Panc1 (cell line): ENCODE data around the gene PERCC1.

Source experiments
- POLR2AphosphoS5 ChIP-seq: IDR thresholded peaks from 2 replicates; pipeline ENCODE4 v1.6.1; 2012; ENCODE audit warnings: mild to moderate bottlenecking, low read depth, low read length, moderate library complexity
- SIN3A ChIP-seq: IDR thresholded peaks from 2 replicates; pipeline ENCODE4 v1.6.1; 2012; ENCODE audit warnings: low read depth, mild to moderate bottlenecking, low read length, moderate library complexity, borderline replicate concordance; ENCODE audit not compliant: insufficient read depth
- TCF7L2 ChIP-seq: IDR thresholded peaks from 2 replicates; pipeline ENCODE4 v1.6.1; 2011; ENCODE audit warnings: mild to moderate bottlenecking, low read depth, low read length, inconsistent platforms
- TF ChIP-seq, protein P1 (sequence below): fragments of 450-650 bp; IDR thresholded peaks from 2 replicates; pipeline ENCODE4 v1.5.1; 2017; ENCODE audit warnings: mild to moderate bottlenecking
- TF ChIP-seq, protein P2 (sequence below), 2 experiments: IDR thresholded peaks; 2 replicates each; pipeline ENCODE4 v1.6.1; 2011 to 2012; ENCODE audit warnings: low read depth in 2 of 2, control low read depth in 1 of 2, low read length in 1 of 2, mild to moderate bottlenecking in 1 of 2, moderate library complexity in 1 of 2; ENCODE audit not compliant: insufficient read depth in 1 of 2

DNA sequence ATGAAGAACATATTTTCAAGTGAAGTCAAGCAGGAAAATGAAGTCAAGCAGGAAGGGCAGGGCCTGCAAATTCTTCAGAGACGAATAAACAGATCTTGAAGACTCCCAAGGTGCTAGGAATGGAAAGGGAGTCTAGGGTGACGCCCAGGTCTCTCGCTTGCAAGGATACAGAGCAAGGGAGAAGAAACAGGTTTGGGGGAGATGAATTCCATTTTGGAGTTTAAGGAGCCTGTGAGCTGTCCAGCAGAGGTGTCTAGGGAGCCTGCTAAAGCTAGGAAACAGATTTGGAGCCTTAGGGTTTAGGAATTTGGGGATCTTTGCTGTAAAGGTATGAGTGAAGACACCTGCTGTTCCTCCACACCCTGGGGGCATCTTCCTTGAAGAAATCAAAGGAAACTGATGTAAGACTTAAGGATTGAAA, 14.3 kb upstream of the PERCC1 start:
- TF ChIP-seq, protein P1, sequence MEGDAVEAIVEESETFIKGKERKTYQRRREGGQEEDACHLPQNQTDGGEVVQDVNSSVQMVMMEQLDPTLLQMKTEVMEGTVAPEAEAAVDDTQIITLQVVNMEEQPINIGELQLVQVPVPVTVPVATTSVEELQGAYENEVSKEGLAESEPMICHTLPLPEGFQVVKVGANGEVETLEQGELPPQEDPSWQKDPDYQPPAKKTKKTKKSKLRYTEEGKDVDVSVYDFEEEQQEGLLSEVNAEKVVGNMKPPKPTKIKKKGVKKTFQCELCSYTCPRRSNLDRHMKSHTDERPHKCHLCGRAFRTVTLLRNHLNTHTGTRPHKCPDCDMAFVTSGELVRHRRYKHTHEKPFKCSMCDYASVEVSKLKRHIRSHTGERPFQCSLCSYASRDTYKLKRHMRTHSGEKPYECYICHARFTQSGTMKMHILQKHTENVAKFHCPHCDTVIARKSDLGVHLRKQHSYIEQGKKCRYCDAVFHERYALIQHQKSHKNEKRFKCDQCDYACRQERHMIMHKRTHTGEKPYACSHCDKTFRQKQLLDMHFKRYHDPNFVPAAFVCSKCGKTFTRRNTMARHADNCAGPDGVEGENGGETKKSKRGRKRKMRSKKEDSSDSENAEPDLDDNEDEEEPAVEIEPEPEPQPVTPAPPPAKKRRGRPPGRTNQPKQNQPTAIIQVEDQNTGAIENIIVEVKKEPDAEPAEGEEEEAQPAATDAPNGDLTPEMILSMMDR = no peak
- TF ChIP-seq SIN3A = no peak
- no peak for TF ChIP-seq POLR2AphosphoS5
- TF ChIP-seq, protein P2, sequence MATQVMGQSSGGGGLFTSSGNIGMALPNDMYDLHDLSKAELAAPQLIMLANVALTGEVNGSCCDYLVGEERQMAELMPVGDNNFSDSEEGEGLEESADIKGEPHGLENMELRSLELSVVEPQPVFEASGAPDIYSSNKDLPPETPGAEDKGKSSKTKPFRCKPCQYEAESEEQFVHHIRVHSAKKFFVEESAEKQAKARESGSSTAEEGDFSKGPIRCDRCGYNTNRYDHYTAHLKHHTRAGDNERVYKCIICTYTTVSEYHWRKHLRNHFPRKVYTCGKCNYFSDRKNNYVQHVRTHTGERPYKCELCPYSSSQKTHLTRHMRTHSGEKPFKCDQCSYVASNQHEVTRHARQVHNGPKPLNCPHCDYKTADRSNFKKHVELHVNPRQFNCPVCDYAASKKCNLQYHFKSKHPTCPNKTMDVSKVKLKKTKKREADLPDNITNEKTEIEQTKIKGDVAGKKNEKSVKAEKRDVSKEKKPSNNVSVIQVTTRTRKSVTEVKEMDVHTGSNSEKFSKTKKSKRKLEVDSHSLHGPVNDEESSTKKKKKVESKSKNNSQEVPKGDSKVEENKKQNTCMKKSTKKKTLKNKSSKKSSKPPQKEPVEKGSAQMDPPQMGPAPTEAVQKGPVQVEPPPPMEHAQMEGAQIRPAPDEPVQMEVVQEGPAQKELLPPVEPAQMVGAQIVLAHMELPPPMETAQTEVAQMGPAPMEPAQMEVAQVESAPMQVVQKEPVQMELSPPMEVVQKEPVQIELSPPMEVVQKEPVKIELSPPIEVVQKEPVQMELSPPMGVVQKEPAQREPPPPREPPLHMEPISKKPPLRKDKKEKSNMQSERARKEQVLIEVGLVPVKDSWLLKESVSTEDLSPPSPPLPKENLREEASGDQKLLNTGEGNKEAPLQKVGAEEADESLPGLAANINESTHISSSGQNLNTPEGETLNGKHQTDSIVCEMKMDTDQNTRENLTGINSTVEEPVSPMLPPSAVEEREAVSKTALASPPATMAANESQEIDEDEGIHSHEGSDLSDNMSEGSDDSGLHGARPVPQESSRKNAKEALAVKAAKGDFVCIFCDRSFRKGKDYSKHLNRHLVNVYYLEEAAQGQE (IDR thresholded peaks at IDR 0.05; ENCODE audit: insufficient read depth in 1 of 2, low read depth in 2 of 2, low read length in 1 of 2) = peak in 1 of 2 experiments; percentile 57; a peak in 2 of 4 replicates
- TF ChIP-seq TCF7L2 = 0 out of 2 replicates have a peak, but pooled peaks have one; percentile 27
